ENCODE measurements around the gene KCNJ12.
"Not testable (repeated sequence)": the region's sequence is repeated elsewhere in the genome, so short reads cannot be mapped to it uniquely, and the experiment has no call there.

KCNJ12 gene

GRCh38 chr17:21422311-21423189, 46.4 kb downstream of the KCNJ12 start:
- not testable (repeated sequence) for FAIRE-seq

DNA sequence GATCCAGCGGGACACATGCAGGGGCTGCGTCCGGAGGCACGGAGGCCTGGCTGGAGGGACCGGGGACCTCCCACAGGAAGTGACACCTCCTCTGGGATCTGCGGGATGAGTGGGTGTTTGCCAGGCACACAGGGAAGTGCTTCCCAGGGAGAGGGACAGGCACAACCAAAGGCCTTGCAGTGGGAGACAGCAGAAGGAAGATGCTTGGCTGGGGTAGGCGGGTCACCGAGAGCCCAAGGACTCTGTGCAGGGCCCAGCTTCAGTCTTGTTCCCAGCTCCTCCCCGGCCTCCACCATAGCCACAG, 47.0 kb downstream of the KCNJ12 start:
- FAIRE-seq: not testable (repeated sequence)

DNA sequence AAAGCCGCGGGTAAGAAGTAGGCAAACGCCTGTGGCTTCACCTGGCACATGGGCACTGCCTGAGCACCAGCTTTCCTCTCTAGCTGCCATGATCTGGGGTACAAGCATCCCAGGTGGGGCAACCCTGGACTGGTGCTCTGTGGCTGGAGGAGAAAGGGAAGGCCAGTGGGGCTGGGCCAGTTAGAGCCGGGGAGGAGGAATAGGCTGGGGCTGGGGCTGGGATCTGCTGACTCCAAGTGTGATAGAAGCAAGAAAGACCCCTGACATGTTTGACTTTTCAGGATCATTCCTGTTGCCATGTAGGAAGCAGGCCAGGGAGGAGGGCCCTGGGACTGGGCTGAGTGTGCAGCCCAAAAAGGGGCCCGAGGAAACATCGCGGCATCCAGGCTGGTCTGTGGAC, 48.5 kb downstream of the KCNJ12 start:
- not testable (repeated sequence) for FAIRE-seq

- no peak for FAIRE-seq
Measured at GRCh38 chr17:21425321-21425720, 49.2 kb downstream of the KCNJ12 start.

- FAIRE-seq: no peak
Measured at GRCh38 chr17:21425736-21426135, 49.6 kb downstream of the KCNJ12 start.

GRCh38 chr17:21426246-21426645, 50.1 kb downstream of the KCNJ12 start:
- FAIRE-seq: not testable (repeated sequence)

DNA sequence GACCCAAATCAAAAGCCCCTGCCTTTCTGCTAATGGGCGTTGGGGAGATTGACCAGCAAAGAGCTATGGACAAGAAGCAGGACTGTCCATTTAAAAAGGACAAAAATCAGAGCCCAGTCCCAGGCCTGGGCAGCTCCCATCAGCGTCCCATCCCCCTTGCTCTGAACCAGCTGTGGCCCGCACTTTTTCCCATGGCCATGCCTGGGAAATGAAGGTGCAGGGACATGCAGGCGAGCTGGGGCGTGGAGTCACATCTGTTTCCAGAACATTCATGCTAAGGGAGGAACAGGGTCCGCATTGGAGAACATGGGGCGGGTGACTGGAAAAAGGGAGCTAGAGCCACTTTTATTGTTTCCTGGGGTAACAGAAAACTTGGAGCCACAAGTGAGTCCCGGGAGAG, 50.7 kb downstream of the KCNJ12 start:
- FAIRE-seq: not testable (repeated sequence)

DNA sequence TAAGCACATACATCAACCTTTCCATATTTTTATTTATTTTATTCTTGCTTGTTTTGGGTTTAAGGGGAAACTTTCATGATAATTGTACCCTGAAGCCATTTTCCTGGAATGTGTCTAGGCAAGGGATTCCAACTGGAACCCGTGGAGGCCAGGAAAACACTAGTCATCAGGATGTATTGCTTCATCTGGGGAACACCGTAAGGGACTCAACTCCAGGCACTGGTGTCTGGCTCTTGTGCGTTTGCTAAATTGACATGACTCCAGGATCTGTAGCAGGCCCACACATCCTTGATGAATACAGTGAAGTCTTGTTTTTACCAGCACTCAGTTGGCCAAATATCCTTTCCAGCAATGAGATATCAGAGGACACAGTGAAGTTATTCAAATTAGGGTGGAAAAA, 51.6 kb downstream of the KCNJ12 start:
- FAIRE-seq: not testable (repeated sequence)

DNA sequence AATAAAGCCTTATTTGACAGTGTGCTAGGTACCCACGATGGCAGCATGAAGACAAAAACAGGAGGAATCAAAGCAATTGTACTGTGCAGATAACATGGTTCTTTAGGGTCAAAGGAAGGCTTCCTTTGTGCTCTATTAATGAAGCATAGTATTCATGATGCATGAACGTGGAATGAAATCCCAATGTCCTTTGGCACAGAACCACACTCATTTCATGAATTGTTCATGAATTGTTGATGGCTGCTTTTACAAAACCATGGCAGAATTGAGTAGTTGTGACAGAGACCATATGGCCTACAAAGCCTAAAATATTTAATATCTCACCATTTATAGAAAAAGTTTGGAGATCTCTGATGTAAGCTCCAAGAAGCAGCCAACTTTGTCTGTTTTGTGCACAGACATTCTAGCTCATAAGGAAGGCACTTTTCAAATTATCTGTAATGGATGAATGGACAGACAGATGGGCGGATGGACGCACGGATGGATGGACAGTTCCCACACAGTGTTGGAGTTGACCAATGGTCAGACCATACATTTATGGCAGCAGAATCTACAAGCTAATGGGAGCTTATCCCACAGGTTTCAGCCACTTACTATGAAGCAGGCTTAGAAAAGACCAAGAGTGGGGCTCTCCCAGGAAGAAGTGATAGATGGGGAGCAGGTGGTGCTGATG, 52.7 kb downstream of the KCNJ12 start:
- not testable (repeated sequence) for FAIRE-seq

DNA sequence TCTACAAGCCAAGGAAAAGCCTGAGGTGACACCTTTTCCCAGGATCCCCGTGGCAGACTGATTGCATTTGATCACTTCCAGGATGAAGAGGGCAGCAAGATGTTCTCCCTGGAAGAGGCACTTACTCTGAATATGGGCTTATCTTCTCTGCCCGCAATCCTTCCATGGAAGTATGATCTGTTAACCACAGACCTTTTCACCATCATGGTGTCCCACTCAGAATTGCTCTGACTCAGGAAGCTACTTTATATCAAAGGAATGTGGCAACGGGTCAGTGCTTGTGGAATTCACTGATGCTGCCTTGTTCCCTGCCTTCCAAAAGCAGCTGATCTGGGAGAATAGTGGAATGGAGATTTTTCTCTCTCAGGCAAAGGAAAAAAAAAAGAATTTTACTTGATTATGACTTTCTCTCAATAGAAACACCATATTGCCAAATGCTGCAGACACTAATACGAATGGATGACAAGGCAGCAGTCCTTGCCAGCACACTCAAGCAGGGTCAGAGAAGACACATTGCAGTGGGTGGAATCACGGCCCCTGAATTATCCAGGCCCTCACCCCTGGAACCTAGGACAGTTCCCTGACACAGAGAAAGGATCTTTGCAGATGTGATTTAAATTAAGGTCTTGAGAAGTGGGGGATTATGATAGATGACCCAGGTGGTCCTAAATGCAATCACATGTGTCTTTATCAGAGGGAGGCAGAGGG, 53.9 kb downstream of the KCNJ12 start:
- not testable (repeated sequence) for FAIRE-seq

DNA sequence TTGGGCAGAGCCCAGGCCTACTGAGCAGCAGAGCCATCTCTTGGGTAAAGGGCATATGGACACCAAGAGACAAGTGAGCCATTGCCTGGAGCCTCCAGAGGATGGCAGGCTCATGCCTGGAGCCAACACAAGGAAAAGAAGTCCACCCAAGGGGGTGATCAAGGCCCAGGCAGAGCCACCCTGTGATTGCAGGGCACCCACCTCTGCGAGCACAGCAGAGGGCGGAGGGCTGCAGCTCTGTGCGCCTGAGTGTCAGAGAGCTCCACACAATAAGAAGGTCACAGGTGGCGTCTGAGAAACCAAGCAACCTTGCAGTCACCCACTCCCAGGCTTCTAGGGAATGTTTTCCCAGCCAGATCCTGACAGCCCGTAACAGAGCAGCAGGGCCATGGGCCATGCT, 57.8 kb downstream of the KCNJ12 start:
- not testable (repeated sequence) for FAIRE-seq

GRCh38 chr17:21434976-21435375, 58.8 kb downstream of the KCNJ12 start:
- FAIRE-seq: not testable (repeated sequence)

GRCh38 chr17:21436481-21436880, 60.3 kb downstream of the KCNJ12 start:
- FAIRE-seq: not testable (repeated sequence)

DNA sequence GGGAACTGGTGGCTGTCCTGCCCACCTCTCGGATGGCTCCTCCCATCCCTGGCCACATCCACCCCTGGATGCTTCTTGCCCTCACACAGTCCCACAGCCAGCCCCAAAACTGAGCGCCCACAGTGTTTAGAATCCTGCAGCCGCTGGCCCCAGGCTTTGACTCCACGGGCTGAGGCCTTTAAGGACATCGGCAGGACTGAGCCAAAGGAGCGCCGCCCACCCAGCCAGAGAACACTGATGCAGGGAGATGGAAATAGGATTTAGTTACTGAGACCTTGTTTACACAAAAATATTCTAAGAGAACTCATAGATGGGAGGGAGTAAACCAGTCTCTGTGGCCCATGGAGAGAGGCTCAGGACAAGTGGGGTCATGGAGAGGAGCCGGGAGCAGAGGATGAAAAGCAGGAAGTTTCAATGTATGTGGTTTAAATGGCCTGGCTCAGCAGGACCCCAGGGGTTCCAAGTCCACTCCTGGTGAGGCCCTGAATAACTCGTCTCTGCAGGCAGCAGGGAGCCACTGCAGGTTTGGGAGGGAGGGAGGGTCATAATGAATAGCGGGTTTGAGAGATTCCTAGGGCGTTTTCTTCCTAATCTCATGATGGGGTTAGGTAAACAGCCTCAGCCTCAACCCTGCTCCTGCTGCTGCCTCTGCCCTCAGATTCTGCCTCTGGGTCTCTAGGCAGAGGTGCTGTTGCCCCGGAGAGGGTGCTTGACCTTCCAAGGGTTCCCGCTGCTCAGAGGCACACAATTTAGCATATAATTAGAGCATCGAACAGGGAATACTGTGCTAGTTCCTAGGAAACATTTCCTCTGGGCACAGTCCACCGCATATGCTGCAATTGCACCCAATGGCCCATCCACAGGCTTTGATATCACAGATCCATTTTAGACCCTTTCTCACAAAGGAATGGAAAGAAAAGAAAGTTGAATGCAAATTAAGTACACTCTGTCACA, 61.0 kb downstream of the KCNJ12 start:
- not testable (repeated sequence) for FAIRE-seq

DNA sequence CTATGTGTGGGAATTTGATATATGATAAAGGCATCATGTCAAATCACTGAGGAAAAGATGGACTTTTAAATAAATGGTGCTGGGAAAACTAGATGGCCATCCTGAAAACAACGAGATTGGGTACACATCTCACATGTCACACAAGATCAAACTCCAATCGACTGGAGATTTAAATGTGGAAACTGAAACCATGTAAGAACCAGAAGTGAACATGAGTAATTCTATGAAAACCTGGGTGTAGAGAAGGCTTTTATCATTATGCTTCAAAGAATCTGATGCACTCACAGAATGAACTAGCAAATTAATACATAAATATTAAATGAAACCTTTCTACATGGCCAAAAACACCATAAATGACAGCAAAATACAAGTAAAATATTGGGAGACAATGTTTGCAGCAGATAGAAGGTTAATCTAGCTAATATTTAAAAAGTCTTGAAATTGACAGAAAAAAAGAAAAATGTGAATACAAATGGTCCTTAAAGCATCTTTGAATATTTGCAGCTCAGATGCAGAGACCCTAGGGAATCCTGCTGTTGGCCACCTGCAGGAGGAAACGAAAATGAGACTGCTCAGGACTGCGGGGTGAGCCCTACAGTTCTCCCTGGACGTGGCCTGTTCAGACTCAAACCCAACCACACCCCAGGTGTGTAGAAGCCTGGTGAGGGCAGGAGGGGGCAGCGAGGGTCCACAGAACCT, 62.3 kb downstream of the KCNJ12 start:
- not testable (repeated sequence) for FAIRE-seq

DNA sequence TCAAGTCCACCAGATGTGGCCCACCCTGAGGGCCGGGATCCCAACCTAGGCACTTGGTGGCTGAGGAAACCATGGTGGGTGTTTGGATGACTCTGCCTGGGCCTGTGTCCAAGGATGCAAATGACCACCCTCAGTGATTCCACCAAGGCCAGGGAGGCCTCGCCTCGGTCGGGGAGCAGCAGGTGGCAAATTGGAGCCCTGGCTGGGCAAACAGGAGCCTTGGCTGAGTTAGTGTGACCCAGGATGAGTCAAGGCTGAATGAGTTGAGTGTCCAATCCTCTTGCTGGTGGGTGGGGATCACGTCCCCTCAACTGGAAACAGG, 62.8 kb downstream of the KCNJ12 start:
- FAIRE-seq: not testable (repeated sequence)

DNA sequence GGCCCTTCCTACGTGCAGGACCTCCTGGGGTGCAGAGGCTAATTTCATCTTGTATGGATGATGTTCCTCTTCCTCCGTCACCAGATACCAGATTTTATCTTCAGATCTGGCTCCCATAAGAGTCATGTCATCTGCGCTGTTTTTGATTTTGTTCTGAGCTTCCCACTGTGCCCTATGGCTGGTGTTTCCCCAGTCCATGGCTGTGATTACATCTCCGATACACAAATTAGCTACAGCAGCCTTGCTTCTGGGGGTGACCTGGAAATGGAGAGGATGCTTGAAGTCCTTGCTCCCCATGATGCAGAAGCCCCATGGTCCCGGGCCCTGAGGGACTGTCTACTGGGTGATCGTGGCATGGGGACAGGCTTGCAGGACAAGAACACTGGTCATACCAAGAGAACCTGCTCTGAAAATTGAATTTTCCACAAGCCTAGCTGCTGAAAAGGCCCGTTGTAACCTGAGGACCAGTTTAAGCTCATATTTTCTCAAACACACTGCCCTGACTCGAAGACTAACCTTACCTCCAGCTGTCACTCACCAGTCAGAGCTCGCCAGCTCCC, 69.0 kb downstream of the KCNJ12 start:
- no peak for FAIRE-seq

GRCh38 chr17:21447552-21447951, 71.4 kb downstream of the KCNJ12 start:
- FAIRE-seq: not testable (repeated sequence)

DNA sequence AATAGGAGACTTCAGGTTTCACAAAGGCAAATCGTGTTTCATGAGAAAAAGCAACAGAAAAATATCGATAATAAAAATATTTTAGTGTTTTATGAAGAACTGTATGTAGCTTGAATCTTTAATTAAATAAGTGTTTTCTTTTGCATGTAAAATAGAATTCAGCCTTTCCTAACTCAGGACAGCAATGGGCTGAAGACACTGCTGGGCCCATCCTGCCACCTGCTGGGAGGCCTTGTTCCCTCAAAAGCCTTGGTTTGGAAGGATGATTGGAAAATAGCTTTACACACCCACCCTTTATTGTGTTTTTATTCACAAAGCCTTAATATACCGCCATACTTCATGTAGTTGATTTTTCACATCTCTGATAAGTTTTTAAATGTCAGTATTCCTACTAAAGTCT, 73.7 kb downstream of the KCNJ12 start:
- peak; percentile 68 for FAIRE-seq

DNA sequence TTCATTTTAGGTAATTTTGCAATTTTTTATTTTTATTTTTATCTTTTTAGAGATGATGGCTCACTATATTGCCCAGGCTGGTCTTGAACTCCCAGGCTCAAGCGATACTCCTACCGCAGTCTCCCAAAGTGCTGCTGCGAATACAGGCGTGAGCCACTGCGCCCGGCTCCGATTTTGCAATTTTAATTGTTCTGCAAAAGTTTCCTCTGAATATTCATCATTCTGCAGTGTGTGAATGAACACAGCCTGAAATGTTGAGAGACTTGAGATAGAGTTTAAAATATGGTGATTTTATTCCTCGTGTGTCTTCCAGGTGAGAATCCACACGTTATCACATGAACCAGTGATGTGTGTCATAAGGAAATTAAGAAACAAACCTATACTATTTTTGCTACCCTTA, 75.8 kb downstream of the KCNJ12 start:
- no peak for FAIRE-seq

GRCh38 chr17:21452377-21453143, 76.4 kb downstream of the KCNJ12 start:
- FAIRE-seq: no peak
